Placental epithelial cell (primary cell): ENCODE results near the gene ZNF484. TPM values are rescaled to one million over a fixed set of nuclear protein-coding genes. Genes with fewer than 3 reads are reported as not detected.

Experiments
- small RNA-seq: library from RNA; depleted of rRNA; stranded (forward); fragments of <200 nt; gene quantifications from one replicate; pipeline ENCODE3, GENCODE V24; 2012
- total RNA-seq: library from RNA; depleted of rRNA; stranded (reverse); fragments of >200 nt; gene quantifications from 2 replicates; pipeline ENCODE4 v1.2.3, GENCODE V29; 2012

Gene ZNF484
- total RNA-seq: 14.0 and 14.1 TPM in 2 replicates

DNA sequence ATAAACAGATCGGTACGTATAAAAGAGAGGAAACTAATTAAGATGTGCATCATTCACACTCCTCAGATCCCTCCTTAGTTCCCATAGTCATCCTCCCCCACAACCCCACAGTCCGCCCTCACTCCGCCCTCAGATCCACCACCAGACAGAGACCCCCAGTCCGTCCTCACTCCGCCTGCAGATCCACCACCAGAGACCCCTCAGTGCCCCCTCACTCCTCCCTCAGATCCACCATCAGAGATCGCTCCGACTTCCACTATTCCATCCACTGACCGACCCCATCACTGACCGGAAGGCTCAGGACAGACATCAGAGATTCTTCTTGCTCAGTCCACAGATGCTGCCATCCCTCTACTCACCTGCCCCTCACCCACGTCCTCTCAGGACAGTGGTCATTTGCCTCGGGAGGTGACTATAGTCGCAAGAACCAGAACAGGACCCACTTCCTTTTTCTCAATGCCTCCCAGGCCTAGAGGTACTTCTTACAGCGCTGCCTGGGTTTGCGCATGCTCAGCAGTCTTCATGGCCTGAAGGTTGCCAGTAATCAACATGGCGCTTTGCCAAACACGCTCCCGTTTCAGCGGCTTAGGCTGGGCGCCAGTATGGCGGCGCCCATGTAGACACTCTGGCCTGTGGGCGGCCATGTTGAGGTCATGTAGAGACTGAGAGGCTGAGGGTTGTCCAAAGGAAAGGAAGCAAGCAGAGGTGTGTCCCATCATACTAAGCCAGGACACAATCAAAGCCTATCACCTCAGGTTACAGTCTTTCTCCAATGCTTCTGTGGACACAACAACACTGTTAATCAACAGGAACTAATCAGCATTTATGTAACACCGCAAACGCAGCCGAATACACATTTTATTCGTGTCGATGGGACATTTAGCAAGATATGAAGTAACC, at the start of gene ZNF484:
Gene ZNF484 (minus strand): TSS at position 508 of the 900 bp plus-strand sequence. CDS start 3,009 bp downstream, outside the sequence.

Small RNAs within 50 kb of the gene (small RNA-seq; reads per million reads assigned to genes)
- gene RNU6-714P: not detected

Other genes with a start within 250 kb of the ZNF484 start
- gene IPPK, start 207.9 kb downstream of the ZNF484 start, total RNA-seq: 10.2 and 11.3 TPM in 2 replicates
- gene BICD2, start 113.2 kb downstream of the ZNF484 start, total RNA-seq: 31.0 and 42.4 TPM in 2 replicates
- gene FGD3, start 69.5 kb upstream of the ZNF484 start, total RNA-seq: 2.0 and 2.7 TPM in 2 replicates
- 0.54 TPM in 1 of 2 replicates, not detected in the other for gene SUSD3, start 180.7 kb upstream of the ZNF484 start, total RNA-seq
- 21.6 and 32.0 TPM in 2 replicates for gene CARD19, start 218.2 kb upstream of the ZNF484 start, total RNA-seq